HG03025 (cell line): ENCODE data around the gene SLC6A5.
"Not testable (repeated sequence)": the region's sequence is repeated elsewhere in the genome, so short reads cannot be mapped to it uniquely, and the experiment has no call there.

ENCODE experiments used
- ATAC-seq: cut with Tn5 transposase; IDR thresholded peaks from one replicate; pipeline ENCODE4 v1.9.1; 2021; ENCODE audit warnings: mild to moderate bottlenecking, moderate library complexity; ENCODE audit not compliant: unreplicated experiment, low FRiP score

The SLC6A5 gene

DNA sequence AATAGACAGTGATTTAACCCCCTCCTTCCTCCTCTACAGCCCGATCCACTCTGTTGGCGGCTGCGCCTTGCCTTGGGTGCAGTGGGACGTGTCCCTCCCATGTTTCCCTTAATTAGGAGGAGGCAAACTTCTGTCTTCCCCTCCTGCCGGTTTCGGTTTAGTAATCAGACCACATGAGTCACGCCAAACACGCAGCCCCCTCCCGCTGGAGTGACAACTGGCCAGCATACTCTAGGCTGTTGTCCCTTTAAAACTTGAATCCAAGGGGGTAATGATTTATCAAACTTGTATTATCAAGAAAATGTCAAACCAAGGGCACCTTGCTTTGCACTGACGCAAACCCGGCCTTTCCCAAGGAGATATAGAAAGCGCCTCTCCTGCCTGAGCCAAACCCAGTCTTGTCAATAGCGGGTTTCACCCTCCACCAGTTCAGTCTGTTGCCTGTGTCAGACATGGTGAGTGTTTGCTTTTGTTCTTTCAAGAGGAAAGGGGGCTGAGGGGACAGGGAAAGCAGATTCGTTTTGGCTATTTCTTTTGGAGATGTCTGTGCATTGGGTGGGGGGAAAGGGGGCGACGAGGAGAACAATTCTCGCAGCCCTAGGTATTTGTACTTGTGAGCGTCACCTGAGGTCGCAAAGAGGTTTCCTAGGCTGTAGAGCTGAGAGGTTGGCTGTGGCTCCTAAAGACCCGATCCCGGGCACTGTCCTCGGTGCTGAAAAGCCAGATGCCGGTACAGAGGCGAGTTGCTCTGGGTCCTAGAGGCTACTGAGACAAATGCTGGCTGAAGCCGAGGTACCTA, at the start of gene SLC6A5:
TSS of gene SLC6A5 (plus strand) at position 388 of the 799 bp plus-strand sequence. CDS start at position 453, 65 bp downstream.
- no peak for ATAC-seq

DNA sequence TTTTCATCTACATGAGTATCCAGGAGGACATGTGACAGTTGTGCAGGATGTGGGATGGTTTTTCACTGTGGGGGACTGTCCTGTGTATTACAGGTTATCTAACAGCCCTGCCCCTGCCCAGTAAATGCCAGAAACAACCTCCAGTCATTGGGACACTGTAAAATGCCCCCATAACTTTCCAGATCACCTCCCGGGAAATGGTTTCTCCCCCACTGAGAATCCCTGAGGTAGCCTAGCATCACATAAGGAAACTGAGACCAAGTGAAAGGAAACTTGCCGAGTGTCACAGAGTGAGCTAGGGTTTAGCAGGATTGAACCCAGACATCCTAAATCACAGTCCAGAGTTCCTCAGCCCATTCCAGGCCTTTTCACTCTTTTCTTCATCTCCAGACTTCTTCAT, 48.3 kb upstream of the SLC6A5 start:
- no peak for ATAC-seq

DNA sequence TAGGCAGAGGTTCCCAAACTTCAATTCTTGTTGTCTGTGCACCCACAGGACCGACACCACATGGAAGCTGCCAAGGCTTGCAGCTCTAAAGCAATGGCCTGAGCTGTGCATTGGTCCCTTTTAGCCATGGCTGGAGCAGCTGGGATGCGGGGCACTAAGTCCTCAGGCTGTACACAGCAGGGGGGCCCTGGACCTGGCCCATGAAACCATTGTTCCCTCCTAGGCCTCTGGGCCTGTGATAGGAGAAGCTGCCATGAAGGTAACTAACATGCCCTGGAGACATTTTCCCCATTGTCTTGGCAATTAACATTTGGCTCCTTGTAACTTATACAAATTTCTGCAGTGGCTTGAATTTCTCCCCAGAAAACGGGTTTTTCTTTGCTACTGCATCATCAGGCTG, 43.6 kb upstream of the SLC6A5 start:
- ATAC-seq: no peak

DNA sequence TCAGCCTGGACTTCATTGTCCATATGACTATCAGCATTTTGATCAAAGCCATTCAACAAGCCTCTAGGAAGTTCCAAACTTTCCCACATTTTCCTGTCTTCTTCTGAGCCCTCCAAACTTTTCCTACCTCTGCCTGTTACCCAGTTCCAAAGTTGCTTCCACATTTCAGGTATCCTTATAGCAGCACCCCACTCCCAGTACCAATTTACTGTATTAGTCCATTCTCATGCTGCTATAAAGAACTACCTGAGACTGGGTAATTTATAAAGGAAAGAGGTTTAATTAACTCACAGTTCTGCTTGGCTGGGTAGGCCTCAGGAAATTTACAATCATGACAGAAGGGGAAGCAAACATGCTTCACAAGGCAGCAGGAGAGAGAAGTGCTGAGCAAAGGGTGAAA, 43.0 kb upstream of the SLC6A5 start:
- ATAC-seq: not testable (repeated sequence)

DNA sequence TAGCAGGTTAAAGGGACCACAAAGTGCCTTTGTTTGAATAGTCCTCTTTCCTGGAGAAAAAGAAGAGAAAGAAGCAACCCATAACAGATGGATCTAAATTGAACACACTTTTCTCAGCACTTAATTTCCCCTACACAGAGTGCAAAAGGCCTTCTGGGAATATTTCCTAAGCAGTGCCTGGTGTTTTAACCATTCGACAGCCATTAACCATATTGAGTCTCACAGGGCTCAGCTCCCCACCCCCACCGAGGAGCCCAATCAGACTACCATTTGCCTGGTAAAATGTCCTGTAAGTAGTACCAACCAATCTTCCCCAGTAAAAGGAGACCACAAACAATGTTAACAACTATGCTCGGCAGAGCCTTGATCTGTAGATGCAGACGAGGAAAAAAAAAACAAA, 40.7 kb upstream of the SLC6A5 start:
- ATAC-seq: no peak

DNA sequence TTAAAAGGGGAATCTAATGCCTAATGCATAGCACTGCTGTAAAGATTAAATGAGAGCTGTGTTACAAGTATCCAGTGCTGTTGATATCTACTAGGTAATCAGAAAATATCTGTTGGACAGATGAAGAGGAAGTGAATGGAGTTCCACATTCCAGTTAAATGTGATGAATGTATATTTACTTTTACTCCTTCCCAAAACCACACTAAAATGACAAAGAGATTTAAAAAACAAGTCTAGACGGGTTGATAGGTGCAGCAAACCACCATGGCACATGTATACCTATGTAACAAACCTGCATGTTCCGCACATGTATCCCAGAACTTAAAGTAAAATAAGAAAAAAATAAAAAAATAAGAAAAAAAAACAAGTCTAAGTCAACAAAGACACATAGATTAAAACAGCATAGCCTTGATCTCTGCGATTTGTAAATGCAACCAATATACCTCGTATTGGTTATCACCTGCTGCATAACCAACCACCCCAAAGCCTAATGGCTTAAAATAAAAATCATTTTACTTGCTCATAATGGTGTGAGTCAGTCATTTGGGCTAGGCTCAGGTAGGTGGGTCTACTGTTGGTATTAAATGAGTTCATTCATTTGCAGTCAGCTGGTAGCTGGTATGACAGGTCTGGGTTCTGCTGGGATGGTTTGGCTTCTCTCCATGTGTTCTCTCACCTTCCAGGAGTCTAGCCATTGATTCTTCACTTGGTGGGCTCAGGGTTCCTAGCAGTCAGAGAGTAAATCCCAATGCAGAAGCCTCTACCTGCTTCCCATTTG, 39.7 kb upstream of the SLC6A5 start:
- no peak for ATAC-seq

DNA sequence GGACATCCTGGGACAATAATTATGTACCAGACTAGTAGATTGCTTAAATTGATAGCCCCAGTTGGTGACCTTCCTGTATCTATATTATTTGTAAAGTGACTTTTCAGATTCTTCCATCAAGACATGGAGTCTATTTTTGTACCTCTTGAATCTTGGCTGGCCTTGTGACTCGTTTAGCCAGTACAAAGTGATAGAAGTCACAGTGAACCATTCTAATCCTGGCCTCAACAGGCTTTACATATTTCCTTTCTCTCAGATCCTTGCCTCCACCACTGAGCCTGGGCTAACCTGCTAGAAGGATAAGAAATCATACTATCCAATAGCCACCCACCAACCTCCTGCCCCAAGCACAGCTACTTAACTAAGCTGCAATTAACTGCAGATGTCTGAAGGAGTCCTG, 37.5 kb upstream of the SLC6A5 start:
- ATAC-seq: no peak

DNA sequence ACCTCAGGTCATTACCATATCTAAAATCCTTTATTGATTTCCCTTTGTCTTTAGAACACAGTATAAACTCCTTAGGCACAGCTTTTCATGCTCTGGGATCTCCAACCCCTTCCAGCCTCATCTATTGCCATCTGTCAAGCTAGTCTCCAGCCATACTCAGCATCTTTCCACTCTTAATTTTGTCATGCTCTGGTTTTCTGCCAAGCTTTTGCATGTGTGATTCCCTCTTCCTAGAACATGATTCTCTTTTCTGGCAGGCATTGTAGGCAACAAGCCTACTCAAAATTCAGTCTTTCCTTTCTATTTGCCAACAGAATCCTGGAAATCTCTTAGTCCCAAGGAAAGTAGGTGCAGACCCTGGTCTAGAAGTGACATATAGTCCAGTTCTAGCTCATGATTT, 35.5 kb upstream of the SLC6A5 start:
- no peak for ATAC-seq

DNA sequence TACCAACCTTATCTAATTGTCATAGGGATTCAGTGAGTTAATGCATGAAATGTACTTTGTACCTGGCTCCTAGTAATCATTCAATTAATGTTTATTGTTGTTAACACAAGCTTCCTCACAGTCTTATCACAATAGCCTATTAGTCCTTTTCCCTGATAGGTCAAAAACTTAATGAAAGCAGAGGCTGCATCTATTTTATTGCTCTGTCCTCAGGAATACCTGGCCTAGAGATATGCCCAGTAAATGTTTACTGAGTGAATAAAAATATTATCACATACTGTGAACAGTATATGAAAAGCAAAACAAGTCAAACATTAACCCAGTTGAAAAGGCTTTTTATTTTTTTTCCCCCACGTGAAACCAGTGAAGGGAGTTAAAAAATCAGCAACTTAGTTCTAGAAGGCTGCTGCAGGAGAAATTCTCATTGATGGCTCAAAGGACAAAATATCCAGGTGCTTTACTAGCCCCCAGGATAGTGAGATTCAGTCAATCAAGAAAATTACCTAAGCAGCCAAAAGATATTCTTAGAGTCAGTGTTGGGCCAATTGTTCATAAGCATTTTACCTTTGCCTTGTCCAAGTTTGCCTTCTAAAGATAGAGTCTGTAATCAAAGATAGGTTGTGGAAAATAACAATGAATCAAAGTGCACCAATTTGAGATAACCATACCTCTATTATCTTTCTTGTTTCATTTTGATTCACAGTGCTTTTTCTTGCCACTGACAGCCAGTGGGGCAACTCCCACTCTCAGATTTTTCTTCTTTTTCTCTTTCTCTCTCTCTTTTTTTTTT, 34.4 kb upstream of the SLC6A5 start:
- no peak for ATAC-seq

DNA sequence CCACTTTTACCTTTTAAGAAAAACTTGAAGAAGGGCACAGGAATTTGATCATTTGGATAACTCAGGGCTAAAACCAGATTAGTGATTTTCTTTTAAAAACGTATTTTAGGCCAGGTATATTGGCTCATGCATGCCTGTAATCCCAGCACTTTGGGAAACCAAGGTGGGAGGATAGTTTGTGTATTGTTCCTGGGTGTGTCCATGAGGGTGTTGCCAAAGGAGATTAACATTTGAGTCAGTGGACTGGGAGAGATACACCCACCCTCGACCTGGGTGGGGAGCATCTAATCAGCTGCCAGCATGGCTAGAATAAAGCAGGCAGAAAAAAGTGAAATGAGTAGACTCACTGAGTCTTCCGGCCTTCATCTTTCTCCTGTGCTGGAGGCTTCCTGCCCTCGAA, 33.3 kb upstream of the SLC6A5 start:
- ATAC-seq: not testable (repeated sequence)

DNA sequence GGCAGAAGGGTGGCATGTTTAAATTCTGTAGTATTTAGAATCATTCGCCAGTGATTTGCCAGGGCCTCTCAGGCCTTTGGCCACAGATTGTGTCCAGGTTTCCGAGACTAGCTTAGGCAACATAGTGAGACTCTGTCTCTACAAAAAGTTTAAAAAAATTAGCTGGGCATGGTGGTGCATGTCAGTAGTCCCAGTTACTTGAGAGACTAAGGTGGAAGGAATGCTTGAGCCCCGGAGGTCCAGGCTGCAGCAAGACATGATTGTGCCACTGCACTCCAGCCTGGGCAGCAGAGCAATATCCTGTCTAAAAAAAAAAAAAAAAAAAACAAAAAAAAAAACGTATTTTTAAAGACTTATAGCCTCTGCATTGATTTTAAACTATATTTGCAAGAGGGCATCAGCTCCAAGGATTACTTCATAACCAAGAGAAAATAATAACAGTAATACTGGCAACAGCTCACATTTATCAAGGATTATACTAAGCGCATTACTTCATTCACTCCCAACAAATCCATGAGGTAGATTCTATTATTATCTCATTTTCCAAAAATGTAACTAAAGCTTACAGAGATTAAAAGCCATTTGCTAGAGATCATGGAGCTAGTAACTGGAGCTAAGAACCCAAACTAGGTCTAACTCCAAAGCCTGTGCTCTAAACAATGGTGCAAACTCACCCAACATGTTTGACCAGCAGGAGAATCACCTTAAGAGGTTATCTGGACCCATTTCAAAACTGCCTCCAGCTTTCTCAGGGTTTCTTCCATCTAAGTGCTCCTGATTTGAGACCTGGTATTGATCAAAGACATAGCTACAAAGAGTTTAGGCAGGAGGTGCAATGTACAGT, 32.6 kb upstream of the SLC6A5 start:
- no peak for ATAC-seq

DNA sequence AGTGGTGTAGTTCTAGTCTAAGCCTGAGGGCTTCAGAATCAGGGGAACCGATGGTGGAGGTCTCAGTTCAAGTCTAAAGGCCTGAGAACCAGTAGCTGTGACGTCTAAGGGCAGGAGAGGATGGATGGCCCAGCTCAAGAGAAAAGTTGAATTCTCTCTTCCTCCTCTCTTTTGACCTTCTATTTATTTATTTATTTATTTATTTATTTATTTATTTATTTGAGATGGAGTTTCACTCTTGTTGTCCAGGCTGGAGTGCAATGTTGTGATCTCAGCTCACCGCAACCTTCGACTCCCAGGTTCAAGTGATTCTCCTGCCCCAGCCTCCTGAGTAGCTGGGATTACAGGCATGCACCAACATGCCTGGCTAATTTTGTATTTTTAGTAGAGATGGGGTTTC, 19.7 kb upstream of the SLC6A5 start:
- ATAC-seq: not testable (repeated sequence)

DNA sequence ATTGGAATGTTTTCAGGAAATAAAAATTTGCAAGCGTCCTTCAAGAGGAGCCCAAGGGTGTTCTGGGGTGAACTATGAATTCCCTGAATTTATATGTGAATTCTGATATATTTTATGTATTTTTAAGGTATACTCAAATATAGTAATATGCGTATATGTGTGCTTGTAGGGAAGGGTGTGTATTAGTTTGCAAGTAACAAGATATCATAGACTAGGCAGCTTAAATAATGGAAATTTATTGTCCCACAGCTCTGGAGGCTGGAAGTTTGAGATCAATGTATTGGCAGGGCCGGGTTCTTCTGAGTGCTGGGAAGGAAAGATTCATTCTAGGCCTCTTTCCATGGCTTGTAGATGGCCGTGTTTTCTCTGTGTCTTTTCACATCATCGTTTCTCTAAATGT, 16.2 kb upstream of the SLC6A5 start:
- ATAC-seq: no peak

DNA sequence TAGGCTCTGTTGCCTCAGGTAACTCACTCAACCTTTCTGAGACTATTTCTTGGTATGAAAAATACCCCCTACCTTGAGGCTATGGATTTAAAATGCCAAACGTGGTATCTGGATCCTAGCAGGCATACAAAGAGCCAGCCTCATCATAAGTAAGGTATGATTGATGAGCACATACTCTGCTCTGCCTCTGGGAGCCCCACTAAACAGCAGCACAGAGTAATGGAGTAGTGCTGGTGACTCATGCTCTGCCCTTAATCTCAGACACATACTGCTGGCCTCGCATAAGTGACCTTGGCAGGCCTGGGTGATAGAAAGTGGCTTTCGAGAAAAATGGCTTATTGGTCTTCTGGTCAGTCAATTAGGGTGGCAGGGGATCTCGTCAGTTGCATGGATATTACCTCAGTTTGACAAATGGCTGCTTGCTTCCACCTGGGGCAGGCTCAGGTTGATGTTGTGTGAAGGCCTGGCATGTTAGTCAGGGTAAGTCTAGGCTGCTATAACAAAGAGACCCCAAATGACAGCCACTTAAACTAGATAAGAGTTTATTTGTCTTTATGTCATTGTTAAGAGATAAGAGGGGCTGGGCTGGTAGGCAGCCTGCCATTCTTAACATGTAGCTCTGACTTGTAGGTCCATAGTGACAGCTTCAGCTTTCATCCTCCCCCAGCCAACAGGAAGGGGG, 15.2 kb upstream of the SLC6A5 start:
- ATAC-seq: no peak

DNA sequence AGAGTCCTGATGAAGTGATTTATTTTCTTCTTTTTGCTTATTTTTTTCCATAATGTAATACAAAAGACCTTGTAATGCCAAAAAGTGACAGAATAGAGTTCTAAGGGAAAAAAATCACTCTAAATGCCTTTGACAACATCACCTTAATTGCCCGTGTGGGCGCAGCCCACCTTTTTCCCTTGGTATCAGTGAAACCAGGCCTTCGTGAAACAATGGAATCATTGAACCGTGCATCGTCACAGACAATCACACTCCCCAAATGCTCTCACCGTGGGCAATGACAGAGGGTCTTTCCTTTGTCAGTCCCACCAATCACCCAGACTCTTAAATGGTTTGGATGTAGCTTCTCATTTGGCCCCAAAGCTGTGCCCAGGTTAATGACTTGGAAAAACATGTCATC, 9.6 kb upstream of the SLC6A5 start:
- no peak for ATAC-seq

DNA sequence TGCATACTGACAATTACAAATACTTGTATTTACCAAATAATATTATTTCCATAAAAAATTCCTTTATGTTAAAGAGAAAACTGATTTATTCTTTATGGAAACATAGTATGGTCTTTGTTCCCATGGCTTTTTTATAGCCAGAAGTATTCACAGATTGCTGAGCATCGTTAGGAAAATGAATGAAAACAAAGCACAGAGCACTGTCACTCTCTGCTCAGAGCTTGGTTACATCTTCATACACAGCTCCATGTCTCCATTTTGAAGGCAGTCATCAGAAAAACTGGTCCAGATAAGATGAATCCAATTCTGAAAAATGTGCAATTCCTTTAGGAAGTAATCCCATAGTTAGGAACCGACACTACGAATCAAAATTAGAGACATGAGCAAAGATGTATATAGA, 9.0 kb upstream of the SLC6A5 start:
- ATAC-seq: no peak

DNA sequence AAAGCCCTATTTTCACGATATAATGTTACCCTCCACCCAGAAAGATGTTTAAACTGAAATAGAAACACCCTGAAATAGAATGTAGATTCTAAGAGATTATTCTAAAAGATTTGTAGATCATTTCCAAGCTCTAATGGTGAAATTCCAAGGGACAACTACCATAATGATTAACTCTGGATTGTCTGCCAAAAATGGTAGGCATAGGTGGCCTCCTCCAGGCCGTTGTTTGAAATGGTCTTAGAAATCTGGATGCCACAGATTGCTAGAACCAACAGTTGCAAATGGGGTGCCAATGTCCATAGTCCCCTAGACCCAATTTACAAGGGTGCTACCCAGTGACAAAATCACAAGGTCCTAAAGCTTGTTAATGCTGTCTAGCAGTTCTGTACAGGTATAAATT, 6.7 kb upstream of the SLC6A5 start:
- no peak for ATAC-seq

DNA sequence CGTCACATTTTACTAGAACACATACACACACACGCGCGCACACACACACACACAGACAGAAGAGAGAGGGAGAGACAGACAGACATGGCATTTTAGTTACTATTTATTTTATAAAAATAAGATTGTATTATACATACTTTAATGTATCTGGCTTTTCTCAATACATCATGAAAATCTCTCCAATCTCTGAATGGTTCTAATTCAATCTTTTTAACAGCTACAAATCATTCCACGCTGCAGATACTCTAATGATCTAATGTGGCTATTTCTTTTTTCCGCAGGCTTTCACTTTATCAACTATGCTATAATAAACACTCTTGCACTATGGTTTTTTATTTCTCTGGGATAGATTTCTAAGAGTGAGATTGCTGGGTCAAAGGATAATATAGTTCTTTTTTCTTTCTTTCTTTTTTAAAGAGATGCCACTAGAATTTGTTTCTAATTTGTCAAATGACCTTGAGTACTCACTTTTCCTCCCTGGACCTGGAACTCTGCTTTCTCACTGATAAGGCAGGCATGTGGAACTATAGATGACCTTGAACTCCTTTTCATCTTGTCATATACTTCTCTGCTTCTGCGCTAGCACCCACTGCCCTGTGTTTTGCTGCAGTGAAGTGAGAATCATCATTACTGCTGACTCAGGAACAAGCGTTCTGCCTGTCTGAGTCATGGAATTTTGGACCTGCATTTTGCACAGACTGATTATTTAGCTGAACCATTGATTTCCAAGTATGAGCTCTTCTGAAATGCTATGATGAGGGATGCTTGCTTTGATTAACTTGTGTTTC, 4.9 kb upstream of the SLC6A5 start:
- ATAC-seq: no peak

DNA sequence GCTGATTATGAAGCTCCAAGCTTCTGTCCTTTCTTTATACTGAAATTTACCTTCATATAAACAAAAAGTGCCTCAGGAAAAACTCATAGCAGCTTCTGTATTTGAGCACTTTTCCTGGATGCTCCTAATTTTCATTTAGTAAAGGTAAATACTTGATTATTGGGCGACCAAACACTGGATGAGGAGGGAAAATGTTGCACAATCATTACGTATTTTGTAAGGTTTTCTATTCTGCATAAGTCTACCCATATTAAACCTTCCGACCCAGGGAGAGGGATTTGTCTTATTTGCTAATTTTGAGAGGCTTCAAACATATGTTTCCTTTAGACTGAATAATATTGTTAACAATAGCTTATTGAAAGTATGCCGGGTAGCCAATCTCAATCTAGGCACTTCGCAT, 4.3 kb upstream of the SLC6A5 start:
- no peak for ATAC-seq
